Myocyte (in vitro differentiated cells): Measurements from ENCODE around the gene IKBIP. TPM values are rescaled to one million over a fixed set of nuclear protein-coding genes. Genes with fewer than 3 reads are reported as not detected.
"Not testable (repeated sequence)": the region's sequence is repeated elsewhere in the genome, so short reads cannot be mapped to it uniquely, and the experiment has no call there.

Experiments used
- DNase-seq: peaks from one replicate; pipeline ENCODE4 v3.0.0-alpha.2; 2012; ENCODE audit warnings: low read depth
- polyA plus RNA-seq: library from polyadenylated mRNA; unstranded; fragments of >200 nt; gene quantifications from one replicate; pipeline ENCODE4 v1.2.1, GENCODE V29; 2012; ENCODE audit warnings: missing spikeins
- total RNA-seq: library from RNA; depleted of rRNA; stranded (reverse); fragments of >200 nt; gene quantifications from 2 replicates; pipeline ENCODE4 v1.2.3, GENCODE V29; 2014

IKBIP gene, protein sequence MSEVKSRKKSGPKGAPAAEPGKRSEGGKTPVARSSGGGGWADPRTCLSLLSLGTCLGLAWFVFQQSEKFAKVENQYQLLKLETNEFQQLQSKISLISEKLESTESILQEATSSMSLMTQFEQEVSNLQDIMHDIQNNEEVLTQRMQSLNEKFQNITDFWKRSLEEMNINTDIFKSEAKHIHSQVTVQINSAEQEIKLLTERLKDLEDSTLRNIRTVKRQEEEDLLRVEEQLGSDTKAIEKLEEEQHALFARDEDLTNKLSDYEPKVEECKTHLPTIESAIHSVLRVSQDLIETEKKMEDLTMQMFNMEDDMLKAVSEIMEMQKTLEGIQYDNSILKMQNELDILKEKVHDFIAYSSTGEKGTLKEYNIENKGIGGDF
- 31.7 and 36.9 TPM in 2 replicates for total RNA-seq
- 24.7 TPM for polyA plus RNA-seq

DNA sequence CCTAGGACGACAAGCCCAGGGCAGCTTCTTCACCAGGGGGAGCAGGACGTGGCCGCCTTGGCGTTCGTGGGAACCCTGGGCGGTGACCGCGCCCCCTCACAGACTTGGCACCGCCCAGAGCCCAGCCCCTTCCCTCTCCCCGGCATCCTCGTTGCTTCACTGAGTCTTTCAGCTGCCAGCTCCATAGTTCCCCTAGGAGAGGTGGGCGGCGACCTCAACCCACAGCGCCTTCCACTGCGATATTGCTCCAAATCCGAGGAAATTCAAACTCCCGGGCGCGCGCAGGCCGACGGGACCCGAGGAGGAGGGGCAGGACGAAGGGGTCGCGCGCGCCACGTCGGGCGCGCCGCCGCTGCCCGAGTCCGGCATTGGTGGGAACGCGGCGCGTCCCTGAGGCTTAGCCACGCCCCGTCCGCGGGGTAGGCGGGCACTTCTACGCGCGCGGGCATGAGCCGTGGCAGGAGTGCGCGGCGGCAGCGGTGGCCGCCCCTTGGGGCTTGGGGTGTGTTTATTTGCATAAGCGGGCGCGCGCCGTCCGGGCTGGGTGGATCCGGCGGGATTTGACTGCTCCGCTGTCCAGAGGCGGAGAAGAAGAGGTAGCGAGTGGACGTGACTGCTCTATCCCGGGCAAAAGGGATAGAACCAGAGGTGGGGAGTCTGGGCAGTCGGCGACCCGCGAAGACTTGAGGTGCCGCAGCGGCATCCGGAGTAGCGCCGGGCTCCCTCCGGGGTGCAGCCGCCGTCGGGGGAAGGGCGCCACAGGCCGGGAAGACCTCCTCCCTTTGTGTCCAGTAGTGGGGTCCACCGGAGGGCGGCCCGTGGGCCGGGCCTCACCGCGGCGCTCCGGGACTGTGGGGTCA lies at the start of gene IKBIP, which contains the start of gene APAF1:
Gene IKBIP (minus strand): TSS at position 77 of the 860 bp plus-strand sequence. CDS start 87 bp downstream, outside the sequence.
Gene APAF1 (plus strand): TSS at position 579 of the 860 bp plus-strand sequence. CDS start 3,070 bp downstream, outside the sequence.
- peak; percentile 97 for DNase-seq

DNA sequence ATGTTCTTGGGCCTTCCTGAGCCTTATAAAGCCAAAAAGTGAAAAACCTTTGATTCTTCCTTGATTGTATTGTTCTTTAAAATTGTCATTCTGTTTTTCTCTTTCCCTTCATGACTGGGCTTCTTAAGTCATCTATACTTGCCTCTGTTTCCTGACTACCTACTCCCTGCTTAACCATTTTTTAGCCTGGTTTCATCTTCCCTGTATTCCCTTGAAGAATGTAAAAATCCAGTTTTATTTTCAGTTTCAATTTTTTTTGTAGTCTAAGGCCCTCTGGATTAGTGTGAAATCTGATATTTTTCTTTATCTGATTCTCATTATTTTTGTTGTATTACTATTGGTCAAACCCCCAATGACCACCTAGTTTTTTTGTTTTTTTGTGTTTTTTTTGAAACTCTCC lies 46.8 kb upstream of the IKBIP start:
- no peak for DNase-seq

DNA sequence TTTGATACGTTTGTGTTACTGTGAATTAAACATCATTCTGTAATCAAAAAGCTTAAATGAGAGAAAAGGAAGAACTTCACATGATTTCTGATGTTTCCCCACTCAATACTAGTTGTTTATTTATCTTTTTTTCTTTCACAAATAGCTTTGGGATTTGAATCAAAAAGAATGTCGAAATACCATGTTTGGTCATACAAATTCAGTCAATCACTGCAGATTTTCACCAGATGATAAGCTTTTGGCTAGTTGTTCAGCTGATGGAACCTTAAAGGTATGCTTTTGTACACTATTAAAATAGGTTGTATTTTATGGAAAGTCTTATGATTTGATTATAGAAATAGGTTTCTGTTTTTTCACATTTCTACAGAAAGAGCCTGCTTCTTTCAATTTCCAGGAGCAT lies 42.0 kb upstream of the IKBIP start:
- no peak for DNase-seq

DNA sequence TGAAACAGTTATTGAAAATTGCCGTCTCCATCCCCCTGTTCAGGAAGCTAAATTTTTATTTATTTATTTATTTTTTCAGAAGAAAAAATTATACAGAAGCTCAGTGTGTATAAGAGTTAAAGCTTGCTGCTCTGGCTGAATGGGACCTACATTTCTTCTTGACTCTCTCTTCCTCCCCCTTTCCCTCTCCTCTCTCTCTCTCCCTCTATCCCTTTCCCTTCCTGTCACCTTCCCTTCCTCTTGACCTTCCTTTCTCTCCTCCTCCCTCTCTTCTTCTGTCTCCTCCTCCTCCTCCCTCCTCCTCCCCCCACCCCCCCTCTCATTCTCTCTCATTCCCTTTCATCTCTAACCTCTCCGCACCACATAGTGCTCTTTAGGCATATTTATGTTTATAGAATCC lies 39.6 kb upstream of the IKBIP start:
- no peak for DNase-seq

DNA sequence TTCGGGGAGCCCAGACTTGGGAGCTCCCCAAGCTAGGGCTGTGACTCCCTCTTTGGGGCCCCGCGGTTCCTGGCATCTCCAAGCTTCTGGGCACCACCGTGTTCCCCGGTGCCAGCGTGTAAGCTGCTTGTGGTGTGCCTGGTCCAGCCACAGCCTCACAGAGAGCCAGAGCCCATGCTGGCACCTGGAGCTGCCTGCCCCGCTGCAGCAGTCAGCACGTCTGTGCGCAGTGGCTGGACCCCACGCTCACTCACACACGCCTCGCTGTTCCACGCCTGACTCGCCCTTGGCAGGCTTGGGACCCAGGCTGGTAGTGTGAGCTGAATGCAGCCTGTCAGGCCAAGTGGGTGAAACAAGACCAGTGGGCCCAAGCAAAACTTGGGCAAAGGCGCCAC lies 35.0 kb upstream of the IKBIP start:
- no peak for DNase-seq

DNA sequence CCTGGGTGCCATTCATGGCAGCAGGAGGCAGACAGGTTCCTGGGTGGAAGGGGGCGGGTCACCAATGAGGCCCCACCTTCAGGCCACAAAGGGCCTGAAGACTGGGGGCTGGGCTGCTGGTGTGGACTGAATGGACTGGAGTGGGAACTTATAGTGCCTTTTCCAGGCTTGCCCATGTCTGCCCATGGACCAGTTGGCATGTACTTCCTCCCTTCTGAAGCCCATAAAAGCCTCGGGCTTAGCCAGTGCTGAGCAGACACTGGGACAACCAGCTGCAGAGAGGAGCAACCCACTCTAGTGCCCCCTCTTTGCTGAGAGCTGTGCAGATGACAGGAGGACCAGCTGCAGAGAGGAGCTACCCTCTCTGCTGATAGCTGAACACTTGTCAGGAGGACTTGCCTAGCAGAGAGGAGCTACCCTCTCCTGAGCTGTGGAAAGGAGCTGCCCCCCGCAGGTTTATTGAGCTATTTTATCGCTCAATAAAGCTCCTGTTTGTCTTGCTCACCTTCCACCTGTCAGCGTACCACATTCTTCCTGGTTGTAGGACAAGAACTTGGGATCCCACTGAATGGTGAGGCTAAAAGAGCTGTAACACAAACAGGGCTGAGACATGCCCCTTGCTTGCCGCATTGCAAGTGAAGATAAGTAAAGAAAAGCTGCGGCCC lies 34.5 kb upstream of the IKBIP start:
- no peak for DNase-seq

DNA sequence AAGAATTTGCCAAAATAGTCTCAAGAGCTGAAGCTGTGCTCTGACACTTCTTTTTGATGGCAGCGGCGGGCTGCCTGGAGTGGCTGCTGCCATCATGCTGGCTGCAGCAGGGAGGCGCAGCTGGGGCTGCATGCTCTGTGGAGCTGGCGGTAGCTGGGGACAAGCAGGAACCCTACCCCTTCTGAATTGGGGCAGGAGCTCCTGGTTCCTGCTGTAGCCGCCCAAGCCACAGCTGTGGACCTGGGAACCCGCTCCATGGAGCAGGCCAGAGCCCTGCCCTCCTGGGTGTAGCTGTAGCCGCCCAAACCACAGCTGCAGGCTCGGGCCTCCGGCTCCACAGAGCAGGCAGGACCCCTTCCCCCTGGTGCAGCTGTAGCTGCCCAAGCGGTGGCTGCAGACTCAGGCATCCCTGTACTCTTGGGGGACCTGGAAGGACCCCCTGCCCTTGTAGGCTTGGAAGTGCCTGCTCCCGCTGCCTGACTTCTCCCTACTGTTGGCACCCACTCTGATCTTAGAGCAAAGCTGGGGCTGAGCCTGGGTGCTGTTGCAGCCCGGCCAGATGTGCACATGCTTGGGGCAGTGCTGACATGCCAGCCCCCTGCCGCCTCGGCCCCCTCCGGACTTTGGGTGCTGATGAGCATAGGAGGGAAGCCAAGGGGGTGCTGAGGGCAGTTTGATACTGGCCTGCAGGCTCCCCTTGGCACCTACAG lies 33.8 kb upstream of the IKBIP start:
- no peak for DNase-seq

DNA sequence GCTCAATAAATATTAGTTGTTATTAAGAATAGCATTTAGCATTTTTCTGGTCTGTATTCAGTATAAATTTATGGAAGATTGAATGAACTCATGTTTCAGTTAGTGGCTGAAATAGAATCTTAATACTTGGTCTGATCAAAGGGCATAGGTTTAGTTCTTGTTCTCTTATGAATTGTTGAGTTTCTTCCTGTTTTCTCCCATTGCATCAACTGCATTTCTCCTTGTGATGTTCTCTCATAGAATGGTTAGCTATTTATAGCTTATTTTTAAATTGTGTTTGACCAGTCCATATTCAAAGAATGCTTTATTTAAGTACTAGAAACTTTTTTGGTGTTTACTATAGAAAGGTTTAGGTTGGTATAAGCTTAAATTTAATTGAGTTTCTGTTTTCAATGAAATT lies 30.3 kb upstream of the IKBIP start:
- DNase-seq, result no peak

DNA sequence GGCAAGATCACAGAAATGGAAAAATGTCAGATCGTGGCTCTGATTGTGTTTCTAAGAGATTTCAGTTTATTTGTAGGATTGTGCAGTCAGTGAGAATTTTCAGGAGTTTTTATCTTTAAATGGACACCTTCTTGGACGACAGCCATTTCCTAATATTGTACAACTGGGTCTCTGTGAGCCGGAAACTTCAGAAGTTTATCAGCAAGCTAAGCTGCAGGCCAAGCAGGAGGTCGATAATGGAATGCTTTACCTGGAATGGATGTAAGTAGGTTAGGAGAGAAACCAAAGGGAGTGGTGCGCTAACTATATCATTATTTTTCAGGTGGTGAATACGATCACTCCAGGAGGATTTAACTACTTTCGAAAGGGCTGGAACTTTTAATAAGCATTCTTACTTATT lies 26.9 kb upstream of the IKBIP start:
- DNase-seq, result no peak

DNA sequence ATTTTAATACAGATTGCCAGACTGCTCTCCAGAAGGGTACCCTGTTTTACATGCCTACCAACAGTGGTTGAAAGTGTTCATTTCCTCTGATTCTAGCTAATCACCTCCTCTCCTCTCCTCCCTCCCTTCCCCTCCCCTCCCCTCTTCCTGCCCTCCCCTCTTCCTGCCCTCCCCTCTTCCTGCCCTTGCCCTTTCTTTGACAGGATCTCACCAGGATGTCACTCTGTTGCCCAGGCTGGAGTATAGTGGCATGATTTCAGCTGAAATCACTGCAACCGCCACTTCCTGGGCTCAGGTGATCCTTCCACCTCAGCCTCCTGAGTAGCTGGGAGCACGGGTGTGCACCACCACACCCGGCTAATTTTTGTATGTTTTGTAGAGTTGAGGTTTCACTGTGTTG lies 25.2 kb upstream of the IKBIP start:
- DNase-seq, result no peak

DNA sequence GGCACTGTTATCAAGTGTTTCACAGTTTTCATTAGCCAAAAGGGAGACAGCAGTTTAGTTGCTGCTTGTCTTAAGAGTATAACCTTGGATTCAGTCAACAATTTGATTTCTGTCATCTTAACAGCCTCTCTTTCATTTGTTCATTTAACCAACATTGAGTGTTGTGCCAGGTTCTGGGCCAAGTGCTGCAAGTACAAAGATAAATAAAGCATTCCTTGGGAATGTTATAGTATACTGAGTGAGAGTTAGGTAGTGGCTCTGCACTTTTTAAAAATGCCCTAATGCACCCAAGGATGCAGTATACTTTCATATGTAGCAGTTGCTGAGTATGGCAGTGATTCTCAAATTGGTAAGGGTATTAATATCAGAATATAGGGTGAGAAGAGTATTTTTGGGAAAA lies 15.9 kb upstream of the IKBIP start:
- DNase-seq, result no peak

DNA sequence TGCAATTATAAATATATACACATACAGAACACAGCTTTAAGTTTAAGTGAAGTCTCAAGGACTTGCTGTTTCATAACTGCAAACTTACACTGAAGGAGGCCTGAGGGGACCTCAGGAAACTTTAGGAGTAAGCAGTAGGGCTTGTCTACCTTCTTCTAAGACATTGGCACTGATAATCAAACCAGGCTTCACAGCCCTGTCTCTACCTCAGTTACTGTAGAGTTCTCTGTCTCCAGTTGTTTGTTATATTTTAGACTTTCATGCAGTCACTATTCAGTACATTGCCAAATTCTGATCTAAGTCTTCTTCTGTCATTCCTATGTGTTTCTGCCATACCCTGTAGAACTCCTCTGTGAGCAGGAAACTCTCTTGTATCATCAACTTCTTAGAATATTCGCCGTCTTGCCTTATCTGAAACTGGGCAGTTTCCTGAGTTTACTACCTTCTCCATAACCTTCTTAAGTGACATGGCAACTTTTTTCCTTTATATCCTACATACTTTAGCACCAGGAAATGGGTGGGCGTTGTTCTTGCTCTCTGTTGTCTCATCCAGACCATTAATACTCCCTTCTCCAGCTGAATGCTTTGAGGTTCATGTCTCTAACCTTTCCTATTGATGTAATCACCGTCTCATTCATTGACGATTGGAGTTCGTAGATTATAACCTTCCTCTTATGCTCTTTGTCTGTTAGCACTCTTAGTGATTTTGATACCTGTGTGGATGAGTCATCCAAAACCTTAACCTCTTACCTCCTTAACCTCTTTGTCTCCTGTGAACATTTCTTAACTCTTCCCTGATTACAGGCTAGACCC lies 11.9 kb upstream of the IKBIP start:
- DNase-seq, result no peak

DNA sequence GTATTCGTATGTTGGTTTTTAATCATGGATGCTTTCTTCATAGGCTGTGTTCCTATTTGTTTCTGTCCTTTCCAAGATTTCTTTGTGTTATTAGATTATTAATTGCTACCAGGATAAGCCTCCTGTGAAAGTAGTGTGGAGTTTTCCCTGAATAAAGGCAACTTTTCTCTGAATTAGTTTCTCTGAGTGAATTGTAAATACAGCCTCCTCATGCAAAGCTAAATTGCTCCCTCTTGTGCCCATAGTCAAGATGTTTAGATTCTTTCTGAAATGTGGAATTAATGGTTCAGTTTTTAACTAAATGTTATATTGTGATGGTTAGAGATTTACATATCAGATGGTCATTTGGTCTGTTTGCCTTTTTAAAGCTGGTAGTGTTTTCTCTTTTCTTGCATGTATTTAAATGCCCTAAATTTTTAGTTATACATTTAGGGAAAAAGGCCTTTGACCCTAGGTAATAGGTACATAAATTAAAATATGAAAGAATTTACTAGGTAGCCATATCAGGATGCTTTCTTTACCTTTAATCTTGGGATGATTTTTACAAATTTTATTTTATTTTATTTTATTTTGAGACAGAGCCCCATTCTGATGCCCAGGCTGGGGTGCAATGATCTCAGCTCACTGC lies 9.4 kb upstream of the IKBIP start:
- DNase-seq, result peak; percentile 69

DNA sequence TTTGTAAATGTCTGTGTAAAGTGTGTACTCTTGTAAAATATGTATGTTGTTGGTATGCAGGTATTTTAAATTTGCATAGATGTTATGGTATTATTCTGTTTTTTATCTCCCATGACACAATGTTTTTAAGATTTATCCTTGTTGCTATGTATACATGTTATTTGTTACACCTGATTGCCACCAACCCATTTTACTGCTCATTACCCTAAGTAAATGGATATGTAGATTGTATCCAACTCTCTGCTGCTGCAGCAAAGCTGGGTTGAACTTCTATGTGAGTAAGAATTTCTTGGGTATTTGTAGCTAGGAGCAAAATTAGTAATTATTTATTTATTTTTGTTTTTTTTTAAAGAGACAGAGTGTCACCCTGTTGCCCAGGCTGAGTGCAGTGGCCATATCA lies 6.7 kb upstream of the IKBIP start:
- DNase-seq, result no peak

DNA sequence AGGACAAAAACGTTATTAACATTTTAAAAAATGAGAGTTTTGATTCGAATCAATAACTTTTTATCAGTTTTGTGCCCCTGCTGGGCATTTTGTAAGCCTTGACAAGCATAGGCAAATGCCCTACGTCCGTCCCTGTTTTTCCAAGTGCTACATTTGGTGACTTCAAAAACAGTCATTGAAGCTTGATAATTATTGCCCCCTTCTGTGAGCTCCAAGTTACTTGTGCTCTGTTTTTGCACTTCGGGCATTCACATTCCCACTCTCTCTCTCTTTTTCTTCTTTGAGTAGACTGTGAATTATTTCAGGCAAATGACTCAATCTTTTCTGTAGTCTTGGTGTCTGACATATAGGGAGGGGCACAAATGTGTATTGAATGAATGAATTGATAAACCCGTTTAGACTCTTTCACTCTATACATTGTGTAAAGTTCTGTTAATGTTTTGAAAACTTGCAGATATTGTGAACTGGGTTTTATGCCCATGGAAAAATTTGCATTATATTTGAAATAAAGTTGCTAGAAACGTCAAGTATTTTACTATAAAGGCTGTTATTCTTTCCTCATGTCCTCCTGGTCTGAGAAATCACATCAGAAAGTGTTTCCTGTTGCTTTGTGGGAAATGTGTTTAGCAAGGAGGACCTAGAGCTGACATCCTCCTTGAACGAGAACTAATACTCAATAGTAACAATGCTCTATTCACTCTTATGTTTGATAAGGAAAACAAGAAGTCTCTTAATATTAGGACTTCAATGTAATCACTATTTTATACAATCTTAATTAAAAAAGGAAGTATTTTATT lies 1.9 kb upstream of the IKBIP start:
- peak; percentile 33 for DNase-seq

DNA sequence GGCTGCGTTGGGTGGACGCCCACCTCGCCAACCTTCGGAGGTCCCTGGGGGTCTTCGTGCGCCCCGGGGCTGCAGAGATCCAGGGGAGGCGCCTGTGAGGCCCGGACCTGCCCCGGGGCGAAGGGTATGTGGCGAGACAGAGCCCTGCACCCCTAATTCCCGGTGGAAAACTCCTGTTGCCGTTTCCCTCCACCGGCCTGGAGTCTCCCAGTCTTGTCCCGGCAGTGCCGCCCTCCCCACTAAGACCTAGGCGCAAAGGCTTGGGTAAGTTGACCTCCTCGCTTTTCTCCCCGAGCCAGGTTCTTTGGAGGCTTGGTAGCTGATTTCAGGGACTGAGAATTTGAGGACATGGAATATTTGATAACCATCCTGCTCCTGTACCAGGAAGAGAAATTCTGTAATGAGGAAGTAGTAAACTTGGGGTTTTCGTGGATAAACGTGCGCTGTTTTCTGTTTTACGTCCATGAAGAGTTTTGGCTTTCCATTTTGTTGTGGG lies 1.0 kb upstream of the IKBIP start:
- DNase-seq, result peak; percentile 22

DNA sequence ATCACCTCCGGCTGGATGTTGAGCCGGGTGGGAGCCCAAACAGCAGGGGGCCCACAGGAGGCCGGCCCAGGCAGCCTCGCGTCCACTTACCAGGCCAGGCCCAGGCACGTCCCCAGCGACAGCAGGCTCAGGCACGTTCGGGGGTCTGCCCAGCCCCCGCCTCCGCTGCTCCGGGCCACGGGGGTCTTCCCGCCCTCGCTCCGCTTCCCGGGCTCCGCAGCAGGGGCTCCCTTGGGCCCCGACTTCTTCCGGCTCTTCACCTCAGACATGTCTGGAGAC lies 216 bp downstream of the IKBIP start:
- peak; percentile 61 for DNase-seq

DNA sequence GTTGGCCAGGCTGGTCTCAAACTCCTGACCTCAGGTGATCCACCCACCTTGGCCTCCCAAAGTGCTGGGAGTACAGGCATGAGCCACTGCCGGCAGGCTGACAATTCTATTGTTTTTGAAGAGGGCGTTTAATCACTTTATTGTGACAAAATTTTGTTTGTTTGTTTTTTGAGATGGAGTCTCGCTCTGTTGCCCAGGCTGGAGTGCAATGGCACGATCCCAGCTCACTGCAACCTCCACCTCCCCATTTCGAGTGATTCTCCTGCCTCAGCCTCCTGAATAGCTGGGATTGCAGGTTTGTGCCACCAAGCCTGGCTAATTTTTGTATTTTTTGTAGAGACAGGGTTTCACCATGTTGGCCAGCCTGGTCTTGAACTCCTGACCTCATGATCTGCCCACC lies 1.8 kb downstream of the IKBIP start:
- not testable (repeated sequence) for DNase-seq

DNA sequence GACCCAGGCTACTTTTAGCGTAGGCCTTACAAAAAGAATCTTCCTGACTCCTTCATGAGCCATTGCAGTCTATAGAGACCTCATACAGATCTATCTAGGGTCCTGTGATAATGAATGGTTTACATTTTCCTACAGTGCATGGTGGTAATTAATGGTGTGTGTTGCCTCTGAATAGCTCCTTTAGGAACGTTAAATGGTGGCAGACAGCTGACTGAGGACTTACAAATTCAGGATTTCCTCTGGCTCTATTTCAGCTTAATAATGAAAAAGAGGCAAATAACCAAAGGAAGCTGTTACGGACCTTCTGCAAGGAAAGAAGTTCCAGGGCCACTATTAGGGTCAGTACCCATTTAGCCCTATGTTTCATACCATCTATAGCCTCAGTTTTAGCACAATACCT lies 5.1 kb downstream of the IKBIP start:
- no peak for DNase-seq
